C4-2B (cell line): ENCODE measurements around the gene SMIM14.

Experiments
- CTCF ChIP-seq: fragments of 450-650 bp; conservative IDR thresholded peaks from 2 replicates; pipeline ENCODE4 v1.5.1; 2017; ENCODE audit warnings: mild to moderate bottlenecking
- ZFX ChIP-seq: fragments of 450-650 bp; IDR thresholded peaks from 2 replicates; pipeline ENCODE4 v1.6.1; 2017

GRCh38 chr4:39539089-39539611 is 99.5 kb downstream of the SMIM14 start:
- TF ChIP-seq CTCF (no peak), ZFX (no peak)
